EL (cell line): ENCODE measurements around the gene UBA52.
"Not testable (repeated sequence)": the region's sequence is repeated elsewhere in the genome, so short reads cannot be mapped to it uniquely, and the experiment has no call there.

Experiments used
- DNase-seq: peaks from one replicate; pipeline ENCODE4 v3.0.0-alpha.2; 2016

UBA52 gene

GRCh38 chr19:18557411-18558201 is 14.1 kb upstream of the UBA52 start, which contains the start of gene KXD1:
Gene KXD1, plus strand, starts transcription at chr19:18557870. Its CDS starts 4,187 bp downstream, at chr19:18562057.
- DNase-seq, result peak; percentile 99

DNA sequence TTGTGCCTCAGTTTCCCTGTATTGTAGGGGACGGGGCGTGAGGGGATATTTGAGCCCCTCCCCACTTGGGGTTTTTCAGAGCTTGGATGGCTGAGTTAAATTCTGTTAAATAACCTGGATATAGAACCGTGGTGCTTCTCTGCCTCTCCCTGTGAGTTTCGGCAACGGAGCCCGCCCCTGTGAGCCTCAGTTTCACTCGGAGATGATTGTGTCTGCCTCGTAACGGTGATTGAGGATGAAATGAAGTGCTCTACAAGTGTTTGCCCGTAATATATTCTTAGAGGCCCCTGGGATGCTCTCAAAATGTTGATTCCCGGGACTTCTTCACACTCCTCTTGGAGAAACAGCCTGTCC is 13.5 kb upstream of the UBA52 start:
- DNase-seq, result no peak

DNA sequence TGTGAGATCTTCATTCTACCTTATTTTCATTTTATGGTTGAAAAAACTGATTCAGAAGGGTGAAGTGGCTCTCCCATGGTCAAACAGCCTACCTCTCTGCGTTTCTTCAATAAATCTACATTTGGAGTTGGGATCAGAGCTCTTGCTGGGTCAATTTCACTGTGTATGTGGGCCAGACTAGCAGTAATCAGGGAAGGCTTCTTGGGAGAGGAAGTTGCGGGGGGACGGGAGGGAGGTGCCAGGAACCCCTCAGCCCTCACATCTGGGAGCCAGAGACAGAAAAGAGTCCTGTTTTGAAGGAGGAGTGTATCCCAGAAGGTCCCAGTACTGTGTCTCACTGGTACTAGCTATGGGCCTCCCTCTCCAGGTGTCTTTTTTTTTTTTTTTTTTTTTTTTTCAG is 13.1 kb upstream of the UBA52 start:
- DNase-seq, result no peak

GRCh38 chr19:18559685-18560084 is 12.0 kb upstream of the UBA52 start:
- DNase-seq, result no peak

DNA sequence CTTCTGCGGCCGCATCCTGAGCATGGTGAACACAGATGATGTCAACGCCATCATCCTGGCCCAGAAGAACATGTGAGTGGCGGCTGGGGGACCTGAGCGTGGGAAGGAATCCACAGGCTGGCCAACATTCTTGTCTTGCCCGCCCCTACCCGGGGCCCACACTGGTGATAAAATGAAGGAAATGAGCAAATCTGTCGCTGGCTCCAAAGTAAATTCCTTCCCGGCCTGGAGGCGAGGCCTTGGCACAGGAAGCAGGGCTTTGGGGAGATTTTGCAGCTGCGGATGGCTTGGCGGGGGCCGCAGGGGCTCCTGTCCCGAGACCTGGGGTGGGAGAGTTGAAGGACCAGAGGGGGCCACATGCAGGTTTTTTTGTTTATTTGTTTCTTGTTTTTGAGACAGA is 9.6 kb upstream of the UBA52 start:
- no peak for DNase-seq

DNA sequence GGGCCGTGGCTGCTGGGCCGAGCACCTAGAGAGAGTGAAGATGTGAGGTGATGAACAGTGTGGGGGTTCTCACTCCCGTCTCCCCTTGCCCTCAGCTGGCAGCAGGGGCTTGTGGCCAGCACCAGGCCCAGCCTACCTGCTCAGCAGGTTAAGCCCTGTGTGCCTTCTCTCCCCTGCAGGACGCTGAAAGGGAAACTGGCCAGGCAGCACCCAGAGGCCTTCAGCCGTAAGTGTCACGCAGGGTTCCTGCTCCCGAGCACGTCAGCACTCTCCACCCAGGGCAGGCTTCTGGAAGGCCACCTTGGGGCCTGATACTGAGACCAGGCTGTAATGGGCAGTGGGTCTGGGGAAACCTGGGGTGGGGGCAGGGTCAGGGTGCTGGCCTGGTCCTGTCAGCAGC is 4.7 kb upstream of the UBA52 start:
- no peak for DNase-seq

DNA sequence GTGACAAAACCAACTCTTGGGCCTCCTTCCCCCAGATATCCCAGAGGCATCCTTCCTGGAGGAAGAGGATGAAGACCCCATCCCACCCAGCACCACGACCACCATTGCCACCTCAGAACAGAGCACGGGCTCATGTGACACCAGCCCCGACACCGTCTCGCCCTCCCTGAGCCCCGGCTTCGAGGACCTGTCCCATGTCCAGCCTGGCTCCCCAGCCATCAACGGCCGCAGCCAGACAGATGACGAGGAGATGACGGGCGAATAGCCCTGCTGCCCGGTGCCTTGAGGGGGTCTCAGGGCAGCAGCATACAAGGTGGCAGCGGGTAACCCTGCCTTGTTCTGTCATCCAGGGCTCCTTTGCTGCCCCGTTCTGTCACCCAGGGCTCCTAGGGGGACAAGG is 3.3 kb upstream of the UBA52 start:
- DNase-seq, result no peak

GRCh38 chr19:18574691-18575291 is 3.1 kb downstream of the UBA52 start:
- no peak for DNase-seq

DNA sequence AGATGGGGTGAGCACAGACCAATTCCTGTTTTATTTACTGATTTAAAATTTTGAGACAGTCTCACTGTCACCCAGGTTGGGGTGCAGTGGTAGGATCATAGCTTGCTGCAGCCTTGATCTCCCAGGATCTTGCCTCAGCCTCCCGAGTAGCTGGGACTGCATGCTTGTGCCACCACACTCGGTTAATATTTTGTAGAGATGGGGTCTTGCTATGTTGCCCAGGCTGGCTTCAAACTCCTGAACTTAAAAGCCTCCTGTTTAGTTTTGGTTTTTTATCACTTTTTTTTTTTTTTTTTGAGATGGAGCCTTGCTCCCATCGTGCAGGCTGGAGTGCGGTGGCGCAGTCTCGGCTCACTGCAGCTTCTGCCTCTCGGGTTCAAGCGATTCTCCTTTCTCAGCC is 4.7 kb downstream of the UBA52 start:
- DNase-seq, result no peak

GRCh38 chr19:18577365-18577914 is 5.8 kb downstream of the UBA52 start:
- DNase-seq, result no peak

- DNase-seq, result no peak
These were observed 8.7 kb downstream of the UBA52 start for GRCh38 chr19:18580311-18580710.

- no peak for DNase-seq
These were observed 14.6 kb downstream of the UBA52 start for GRCh38 chr19:18586306-18586705.

- DNase-seq, result no peak
These were observed 15.9 kb downstream of the UBA52 start for GRCh38 chr19:18587561-18587960.

- no peak for DNase-seq
These were observed 16.4 kb downstream of the UBA52 start for GRCh38 chr19:18587962-18588610.

GRCh38 chr19:18588611-18589379 is 17.1 kb downstream of the UBA52 start, which contains the start of gene REX1BD:
Gene REX1BD, plus strand, starts transcription at chr19:18588798. Its CDS starts 4 bp downstream, at chr19:18588802.
- DNase-seq, result peak; percentile 83

DNA sequence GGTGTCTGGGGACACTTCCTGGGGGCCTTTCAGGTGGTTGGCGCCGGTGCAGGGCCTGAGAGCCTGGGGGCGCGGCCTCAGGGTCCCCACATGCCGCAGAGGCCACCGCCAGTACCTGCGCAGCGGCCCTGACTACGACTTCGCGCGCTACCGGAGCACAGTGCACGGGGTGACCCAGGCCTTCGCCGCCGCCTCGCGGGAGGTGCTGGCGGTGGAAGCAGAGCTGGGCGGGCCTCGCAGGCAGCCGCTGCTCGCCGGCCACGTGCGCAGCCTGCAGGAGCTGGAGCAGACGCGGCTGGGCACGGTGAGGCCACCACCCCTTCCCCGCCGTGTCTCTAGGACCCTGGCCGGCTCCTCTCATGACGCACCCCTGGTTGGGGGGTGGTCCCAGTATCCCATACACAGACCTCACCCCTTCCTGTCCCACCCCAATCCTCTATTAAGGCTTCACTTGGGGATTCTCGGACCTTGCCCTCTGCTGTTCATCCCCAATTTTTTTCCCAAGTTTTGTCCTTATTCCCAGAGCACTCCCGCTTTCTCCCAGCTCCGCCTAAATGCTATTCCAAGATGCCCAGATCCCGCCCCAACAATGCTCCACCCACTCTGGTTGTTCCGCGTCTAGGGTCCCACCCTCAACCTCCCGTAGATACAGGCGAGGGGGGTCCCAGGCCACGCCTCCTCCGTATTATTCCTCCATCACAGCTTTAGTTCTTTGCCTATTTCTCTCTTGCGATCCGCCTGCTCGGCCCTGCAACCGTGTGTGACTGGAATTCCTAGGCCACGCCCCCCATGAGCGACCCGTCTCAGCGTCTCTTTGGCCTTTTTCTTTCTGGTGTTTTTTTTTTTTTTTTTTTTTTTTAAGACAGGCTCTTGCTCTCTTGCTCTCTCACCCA is 18.0 kb downstream of the UBA52 start:
- DNase-seq, result peak; percentile 71

GRCh38 chr19:18590273-18591272 is 18.9 kb downstream of the UBA52 start:
- peak; percentile 21 for DNase-seq

GRCh38 chr19:18591735-18592385 is 20.2 kb downstream of the UBA52 start:
- no peak for DNase-seq

- not testable (repeated sequence) for DNase-seq
These were observed 21.1 kb downstream of the UBA52 start for GRCh38 chr19:18592732-18593131.
